ENCODE measurements around the gene SLC25A29.
"Not testable (repeated sequence)": the region's sequence is repeated elsewhere in the genome, so short reads cannot be mapped to it uniquely, and the experiment has no call there.

The SLC25A29 gene

GRCh38 chr14:100345711-100346110 lies 39.5 kb upstream of the SLC25A29 start:
- no peak overlapping the region for H3K27ac ChIP-seq
- TF ChIP-seq CTCF (IDR thresholded peaks at IDR 0.05) (no peak), ZFX (IDR thresholded peaks at IDR 0.05; ENCODE audit: borderline replicate concordance) (no peak)

- H3K27ac ChIP-seq, result not testable (repeated sequence)
These were observed 38.4 kb upstream of the SLC25A29 start for GRCh38 chr14:100344657-100345056.

- H3K27ac ChIP-seq, result not testable (repeated sequence)
These were observed 36.6 kb upstream of the SLC25A29 start for GRCh38 chr14:100342826-100343225.

DNA sequence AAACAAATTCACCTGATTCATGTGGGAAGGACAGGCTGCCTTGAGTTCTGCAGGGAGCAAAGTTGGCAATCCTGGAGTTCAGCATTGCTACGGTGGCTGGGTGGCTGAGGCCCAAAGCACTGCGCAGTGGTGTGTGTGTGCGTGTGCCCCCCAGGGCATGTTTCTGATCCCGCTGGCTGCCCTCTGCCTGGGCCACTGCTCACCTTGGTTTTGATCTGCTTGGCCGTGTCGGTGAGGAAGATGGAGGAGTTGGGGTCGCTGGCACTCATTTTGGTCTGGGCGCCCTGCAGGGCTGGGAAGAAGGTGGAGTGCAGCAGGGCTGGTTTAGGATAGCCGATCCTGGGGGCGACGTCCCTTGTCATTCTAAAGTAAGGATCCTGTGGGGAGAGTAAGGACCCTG lies 36.0 kb upstream of the SLC25A29 start:
- no peak overlapping the region for H3K27ac ChIP-seq
- TF ChIP-seq ZFX (IDR thresholded peaks at IDR 0.05; ENCODE audit: borderline replicate concordance) (no peak), CTCF (IDR thresholded peaks at IDR 0.05) (no peak)

- TF ChIP-seq ZFX (IDR thresholded peaks at IDR 0.05; ENCODE audit: borderline replicate concordance) (no peak), CTCF (IDR thresholded peaks at IDR 0.05) (no peak)
- H3K27ac ChIP-seq, result no peak overlapping the region
These were observed 35.2 kb upstream of the SLC25A29 start for GRCh38 chr14:100341301-100342031.

GRCh38 chr14:100340423-100340813 lies 34.2 kb upstream of the SLC25A29 start:
- no peak overlapping the region for H3K27ac ChIP-seq

DNA sequence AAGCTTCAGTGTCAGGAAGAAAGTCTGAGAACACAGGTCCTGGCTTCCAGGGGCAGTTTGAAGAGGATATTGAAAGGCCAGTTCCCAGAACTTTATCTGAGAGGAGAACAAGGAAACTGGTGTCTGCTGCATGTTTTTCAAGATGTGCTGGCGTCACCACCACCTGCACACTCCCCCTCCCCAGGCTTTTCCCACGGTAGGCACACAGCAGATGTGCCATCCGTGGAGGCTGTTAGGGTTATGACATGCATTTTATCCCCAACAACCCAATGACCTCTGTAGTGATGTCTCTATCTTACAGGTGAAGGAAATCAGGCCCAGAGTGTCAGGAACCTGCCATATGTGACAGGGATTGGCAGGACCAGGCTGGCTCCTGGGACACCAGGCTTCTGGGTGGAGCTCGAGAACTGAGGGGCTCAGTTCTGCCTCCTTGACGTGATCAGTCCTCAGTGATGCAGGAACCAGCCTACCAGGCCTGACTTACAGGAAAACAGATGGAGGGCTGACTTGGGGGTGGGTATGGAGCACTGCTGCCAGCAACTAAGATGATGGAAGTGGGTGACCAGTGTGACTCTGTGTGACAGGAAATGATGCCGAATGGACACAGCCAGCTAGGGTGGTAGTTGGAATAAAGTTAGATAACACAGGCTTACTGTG lies 33.6 kb upstream of the SLC25A29 start:
- H3K27ac ChIP-seq, result no peak overlapping the region
- TF ChIP-seq ZFX (IDR thresholded peaks at IDR 0.05; ENCODE audit: borderline replicate concordance) (no peak), CTCF (IDR thresholded peaks at IDR 0.05) (no peak)

More at GRCh38 chr14:100340423-100340813, 34.2 kb upstream of the SLC25A29 start:
- TF ChIP-seq ZFX (IDR thresholded peaks at IDR 0.05; ENCODE audit: borderline replicate concordance) (no peak), CTCF (IDR thresholded peaks at IDR 0.05) (no peak)

- H3K27ac ChIP-seq, result no peak overlapping the region
- TF ChIP-seq ZFX (IDR thresholded peaks at IDR 0.05; ENCODE audit: borderline replicate concordance), result no peak
- no peak for TF ChIP-seq CTCF (IDR thresholded peaks at IDR 0.05)
These were observed 30.6 kb upstream of the SLC25A29 start for GRCh38 chr14:100336618-100337530.

Data from 22Rv1 (cell line).